OCI-LY3 (cell line): ENCODE data around the gene AGER.
"Not testable (repeated sequence)": the region's sequence is repeated elsewhere in the genome, so short reads cannot be mapped to it uniquely, and the experiment has no call there.

ENCODE experiments used
- H2AFZ ChIP-seq: fragments of 200-600, 300-600 bp; shearing (Covaris generic); 2 replicates; pipeline ENCODE4 v1.6.0; 2014; ENCODE audit warnings: antibody characterized with exemption, low read depth, low read length
- H3K27ac ChIP-seq: fragments of 200-600, 300-600 bp; sonication (generic); 2 replicates; pipeline ENCODE4 v1.5.1; 2014; ENCODE audit warnings: mild to moderate bottlenecking, low read length, moderate library complexity, mixed read lengths
- H3K27me3 ChIP-seq: fragments of 200-600, 300-600 bp; sonication (generic); 2 replicates; pipeline ENCODE4 v1.6.1; 2014; ENCODE audit warnings: low read depth, low read length, mixed read lengths
- H3K36me3 ChIP-seq: fragments of 200-600, 300-600 bp; sonication (generic); replicated peaks from 2 replicates; pipeline ENCODE3; 2014; ENCODE audit warnings: low read depth, low read length, mixed read lengths
- H3K4me1 ChIP-seq: fragments of 300-600, 200-600 bp; sonication (generic); 2 replicates; pipeline ENCODE4 v1.6.1; 2014; ENCODE audit warnings: low read length, mixed read lengths
- H3K4me2 ChIP-seq: fragments of 200-600, 300-600 bp; sonication (generic); 2 replicates; pipeline ENCODE4 v1.6.1; 2014; ENCODE audit warnings: low read length, mixed read lengths
- H3K4me3 ChIP-seq: fragments of 300-600, 200-600 bp; sonication (generic); 2 replicates; pipeline ENCODE4 v1.5.1; 2014; ENCODE audit warnings: antibody characterized with exemption, mild to moderate bottlenecking, low read length, moderate library complexity
- H3K79me2 ChIP-seq: fragments of 300-600, 200-600 bp; shearing (Covaris generic); 2 replicates; pipeline ENCODE4 v1.6.1; 2014; ENCODE audit warnings: mild to moderate bottlenecking, low read length, mixed read lengths
- H3K9ac ChIP-seq: fragments of 300-600, 200-600 bp; shearing (Covaris generic); 2 replicates; pipeline ENCODE4 v1.6.0; 2014; ENCODE audit warnings: mild to moderate bottlenecking, low read length, moderate library complexity
- H3K9me3 ChIP-seq: fragments of 200-600, 300-600 bp; shearing (Covaris generic); 2 replicates; pipeline ENCODE4 v1.6.1; 2014; ENCODE audit warnings: low read length, mixed read lengths; ENCODE audit not compliant: insufficient read depth
- H4K20me1 ChIP-seq: fragments of 200-600, 300-600 bp; sonication (generic); 2 replicates; pipeline ENCODE4 v1.6.1; 2016; ENCODE audit warnings: low read length, mixed read lengths; ENCODE audit not compliant: insufficient read depth
- CTCF ChIP-seq: fragments of 200-600, 300-600 bp; sonication (generic); IDR thresholded peaks from 2 replicates; pipeline ENCODE4 v1.5.1; 2014; ENCODE audit warnings: antibody characterized with exemption, low read length, low read depth
- EZH2phosphoT487 ChIP-seq: fragments of 200-600 bp; shearing (Covaris generic); IDR thresholded peaks from 2 replicates; pipeline ENCODE4 v1.6.1; 2018; ENCODE audit warnings: antibody characterized with exemption, mixed run types, low read depth

AGER gene

GRCh38 chr6:32212076-32212760, 28.2 kb upstream of the AGER start:
- Histone ChIP-seq H3K27ac (no peak overlapping the region), H3K4me1 (no peaks in the 10 kb centered on the region), H3K9me3 (no peaks in the 10 kb centered on the region), H3K9ac (no peak overlapping the region), H3K4me2 (no peak overlapping the region), H4K20me1 (no peaks in the 10 kb centered on the region), H2AFZ (no peak overlapping the region), H3K79me2 (no peaks in the 10 kb centered on the region), H3K36me3 (no peaks in the 10 kb centered on the region), H3K27me3 (no peaks in the 10 kb centered on the region), H3K4me3 (no peak overlapping the region)
- TF ChIP-seq CTCF: no peak
- no peak for TF ChIP-seq EZH2phosphoT487

GRCh38 chr6:32211432-32211831, 27.4 kb upstream of the AGER start:
- H3K4me3 ChIP-seq, H3K4me2 ChIP-seq, H3K36me3 ChIP-seq, H4K20me1 ChIP-seq, H3K9me3 ChIP-seq, H3K27me3 ChIP-seq, H2AFZ ChIP-seq, H3K27ac ChIP-seq, H3K9ac ChIP-seq, H3K4me1 ChIP-seq, H3K79me2 ChIP-seq: not testable (repeated sequence)

- Histone ChIP-seq H3K27ac (no peak overlapping the region), H3K4me3 (no peak overlapping the region), H3K9me3 (no peaks in the 10 kb centered on the region), H3K79me2 (no peaks in the 10 kb centered on the region), H4K20me1 (no peaks in the 10 kb centered on the region), H3K27me3 (no peaks in the 10 kb centered on the region), H2AFZ (no peak overlapping the region), H3K9ac (no peak overlapping the region), H3K4me1 (no peaks in the 10 kb centered on the region), H3K4me2 (no peak overlapping the region), H3K36me3 (no peaks in the 10 kb centered on the region)
- no peak for TF ChIP-seq EZH2phosphoT487
These were observed 26.1 kb upstream of the AGER start for GRCh38 chr6:32210191-32210601.

GRCh38 chr6:32208996-32209395, 24.9 kb upstream of the AGER start:
- TF ChIP-seq CTCF: no peak
- TF ChIP-seq EZH2phosphoT487: no peak

GRCh38 chr6:32204268-32204715, 20.2 kb upstream of the AGER start:
- TF ChIP-seq CTCF (no peak), EZH2phosphoT487 (no peak)
- H3K36me3 ChIP-seq: no peaks in the 10 kb centered on the region
- H3K4me1 ChIP-seq: no peaks in the 10 kb centered on the region
- no peak overlapping the region for H3K27ac ChIP-seq
- no peaks in the 10 kb centered on the region for H3K27me3 ChIP-seq
- no peaks in the 10 kb centered on the region for H3K79me2 ChIP-seq
- H3K9me3 ChIP-seq: no peaks in the 10 kb centered on the region
- H4K20me1 ChIP-seq: no peaks in the 10 kb centered on the region
- no peak overlapping the region for H3K4me2 ChIP-seq
- H3K4me3 ChIP-seq: no peak overlapping the region
- no peak overlapping the region for H2AFZ ChIP-seq
- H3K9ac ChIP-seq: no peak overlapping the region

More at GRCh38 chr6:32208996-32209395, 24.9 kb upstream of the AGER start:
- H3K27me3 ChIP-seq: no peaks in the 10 kb centered on the region
- no peak overlapping the region for H3K27ac ChIP-seq
- H3K4me3 ChIP-seq: no peak overlapping the region
- no peaks in the 10 kb centered on the region for H3K4me1 ChIP-seq
- H3K4me2 ChIP-seq: no peak overlapping the region
- no peaks in the 10 kb centered on the region for H3K9me3 ChIP-seq
- no peaks in the 10 kb centered on the region for H3K79me2 ChIP-seq
- H3K36me3 ChIP-seq: no peaks in the 10 kb centered on the region
- H4K20me1 ChIP-seq: no peaks in the 10 kb centered on the region
- no peak overlapping the region for H2AFZ ChIP-seq
- no peak overlapping the region for H3K9ac ChIP-seq
